NCI-H2029 treated with DMSO at 0.1 percent for 48 hours (cell line): ENCODE results near the gene ZNRD2.

ENCODE experiments used
- DNase-seq: peaks from one replicate; lab custom pipeline; 2025; lab: John Stamatoyannopoulos, UW

The ZNRD2 gene

GRCh38 chr11:65611028-65611757 is 40.9 kb downstream of the ZNRD2 start:
- DNase-seq: no peak

GRCh38 chr11:65611758-65612603 is 41.7 kb downstream of the ZNRD2 start:
- no peak for DNase-seq

GRCh38 chr11:65612691-65613090 is 42.4 kb downstream of the ZNRD2 start:
- DNase-seq: no peak

- DNase-seq: no peak
Measured at GRCh38 chr11:65613091-65613928, 43.0 kb downstream of the ZNRD2 start.

GRCh38 chr11:65615229-65615949 is 45.1 kb downstream of the ZNRD2 start, which contains the start of gene PCNX3:
Gene PCNX3, plus strand, starts transcription at chr11:65615776. Its CDS starts 536 bp downstream, at chr11:65616312.
- peak; percentile 100 for DNase-seq

GRCh38 chr11:65615950-65616574 is 45.8 kb downstream of the ZNRD2 start:
- DNase-seq: no peak

- no peak for DNase-seq
Measured at GRCh38 chr11:65616575-65617001, 46.3 kb downstream of the ZNRD2 start.

- DNase-seq: no peak
Measured at GRCh38 chr11:65617136-65617850, 47.0 kb downstream of the ZNRD2 start.

- no peak for DNase-seq
Measured at GRCh38 chr11:65617990-65618751, 47.9 kb downstream of the ZNRD2 start.

- no peak for DNase-seq
Measured at GRCh38 chr11:65618763-65619162, 48.5 kb downstream of the ZNRD2 start.

GRCh38 chr11:65619281-65619928 is 49.1 kb downstream of the ZNRD2 start:
- DNase-seq: no peak

- no peak for DNase-seq
Measured at GRCh38 chr11:65620666-65621065, 50.4 kb downstream of the ZNRD2 start.

GRCh38 chr11:65621460-65621859 is 51.2 kb downstream of the ZNRD2 start:
- no peak for DNase-seq
